Activated CD4-positive, alpha-beta T cell treated with anti-CD3 and anti-CD28 coated beads, Interleukin-2, amount 10 ng/mL, durations not matched to agents 7 days and 5 days (primary cell): ENCODE data around the gene RTL9. TPM values are rescaled to one million over a fixed set of nuclear protein-coding genes. Genes with fewer than 3 reads are reported as not detected.
A peak's percentile ranks its signal among the peaks of the same experiment; 100 is the strongest.

Experiments
- CTCF ChIA-PET: fragments of 350-600 bp; sonication (Branson Sonifier 250); formaldehyde crosslinking; loops from one replicate; lab custom pipeline; 2021; ENCODE audit warnings: antibody characterized with exemption; lab: Charles Lee
- POLR2A ChIA-PET: fragments of 350-600 bp; sonication (Branson Sonifier 250); formaldehyde crosslinking; loops from one replicate; lab custom pipeline; 2021; ENCODE audit warnings: antibody characterized with exemption; lab: Charles Lee
- DNase-seq: peaks from one replicate; pipeline ENCODE4 v3.0.0-alpha.2; 2020
- H3K27ac Mint-ChIP-seq: one replicate; pipeline ENCODE4 v1.8.0; 2021; ENCODE audit warnings: mild to moderate bottlenecking, moderate library complexity, mixed read lengths
- H3K27me3 Mint-ChIP-seq: one replicate; pipeline ENCODE4 v1.8.0; 2021; ENCODE audit warnings: mixed read lengths
- H3K36me3 Mint-ChIP-seq: one replicate; pipeline ENCODE4 v1.8.0; 2021; ENCODE audit warnings: low read depth, mixed read lengths
- H3K4me1 Mint-ChIP-seq: one replicate; pipeline ENCODE4 v1.8.0; 2021; ENCODE audit warnings: mixed read lengths
- H3K4me3 Mint-ChIP-seq: one replicate; pipeline ENCODE4 v1.8.0; 2021; ENCODE audit warnings: mild to moderate bottlenecking, moderate library complexity, mixed read lengths
- H3K9me3 Mint-ChIP-seq: one replicate; pipeline ENCODE4 v1.8.0; 2021; ENCODE audit warnings: mixed read lengths
- total RNA-seq, 2 experiments: library from RNA; stranded (reverse); gene quantifications; one replicate each; pipeline ENCODE4 v1.2.3, GENCODE V29; 2021

The RTL9 gene
- total RNA-seq = not detected

GRCh38 chrX:110358548-110358947 lies at the start of gene RTL9:
RTL9 (plus strand) TSS chrX:110358848; CDS start chrX:110450618, 91,770 bp downstream.
- Mint-ChIP-seq H3K36me3 (no peaks in the 10 kb centered on the region), H3K27ac (no peak within 1 kb of the TSS), H3K9me3 (no peaks in the 10 kb centered on the region), H3K27me3 (no peaks in the 10 kb centered on the region), H3K4me3 (no peak within 1 kb of the TSS), H3K4me1 (no peaks in the 10 kb centered on the region)
- CTCF ChIA-PET = no interaction called here
- DNase-seq = no peak
- POLR2A ChIA-PET = no interaction called here

GRCh38 chrX:110310000-110310790 lies 48.5 kb upstream of the RTL9 start:
- peaks cover 5% of the 10 kb centered on the region for H3K36me3 Mint-ChIP-seq
- H3K9me3 Mint-ChIP-seq = no peaks in the 10 kb centered on the region
- no peak for DNase-seq
- no peak overlapping the region for H3K4me3 Mint-ChIP-seq
- POLR2A ChIA-PET = no interaction called here
- peaks cover 31% of the 10 kb centered on the region for H3K4me1 Mint-ChIP-seq
- CTCF ChIA-PET = interaction anchor here (0.6 to 1.0 kb wide), 2 partner anchors 13 to 101 kb away, joined by 3 read pairs; no protein-coding TSS in a partner anchor
- H3K27ac Mint-ChIP-seq = no peak overlapping the region
- no peaks in the 10 kb centered on the region for H3K27me3 Mint-ChIP-seq

- CTCF ChIA-PET = no interaction called here
- peak; percentile 11 for DNase-seq
- Mint-ChIP-seq H3K9me3 (no peaks in the 10 kb centered on the region), H3K27ac (no peak overlapping the region), H3K4me3 (no peak overlapping the region), H3K4me1 (peaks cover 36% of the 10 kb centered on the region), H3K27me3 (no peaks in the 10 kb centered on the region), H3K36me3 (peaks cover 5% of the 10 kb centered on the region)
- POLR2A ChIA-PET = no interaction called here
Measured at GRCh38 chrX:110310896-110311295, 47.8 kb upstream of the RTL9 start.

- Mint-ChIP-seq H3K27ac (no peak overlapping the region), H3K9me3 (no peaks in the 10 kb centered on the region), H3K36me3 (peaks cover 5% of the 10 kb centered on the region), H3K27me3 (no peaks in the 10 kb centered on the region), H3K4me3 (no peak overlapping the region), H3K4me1 (peaks cover 37% of the 10 kb centered on the region)
- CTCF ChIA-PET = interaction anchor here (0.5 kb wide), 1 partner anchor 30 kb away, joined by 4 read pairs; no protein-coding TSS in a partner anchor
- DNase-seq = no peak
- POLR2A ChIA-PET = no interaction called here
Measured at GRCh38 chrX:110311437-110312230, 47.0 kb upstream of the RTL9 start.

GRCh38 chrX:110315551-110315950 lies 43.1 kb upstream of the RTL9 start:
- no peaks in the 10 kb centered on the region for H3K27me3 Mint-ChIP-seq
- H3K4me1 Mint-ChIP-seq = peaks cover 35% of the 10 kb centered on the region
- H3K9me3 Mint-ChIP-seq = no peaks in the 10 kb centered on the region
- H3K36me3 Mint-ChIP-seq = no peaks in the 10 kb centered on the region
- ChIA-PET POLR2A (no interaction called here), CTCF (no interaction called here)
- H3K4me3 Mint-ChIP-seq = peak overlapping the region; percentile 88
- H3K27ac Mint-ChIP-seq = no peak overlapping the region
- DNase-seq = no peak

- Mint-ChIP-seq H3K9me3 (no peaks in the 10 kb centered on the region), H3K4me1 (peaks cover 27% of the 10 kb centered on the region), H3K36me3 (no peaks in the 10 kb centered on the region), H3K4me3 (peak overlapping the region; percentile 88), H3K27ac (peak overlapping the region; percentile 88), H3K27me3 (no peaks in the 10 kb centered on the region)
- POLR2A ChIA-PET = no interaction called here
- DNase-seq = no peak
- CTCF ChIA-PET = no interaction called here
Measured at GRCh38 chrX:110316351-110317060, 42.1 kb upstream of the RTL9 start.

GRCh38 chrX:110317061-110317819 lies 41.4 kb upstream of the RTL9 start:
- Mint-ChIP-seq H3K36me3 (no peaks in the 10 kb centered on the region), H3K4me1 (peaks cover 24% of the 10 kb centered on the region), H3K4me3 (peak overlapping the region; percentile 88), H3K9me3 (no peaks in the 10 kb centered on the region), H3K27me3 (peaks cover 3% of the 10 kb centered on the region), H3K27ac (peak overlapping the region; percentile 88)
- ChIA-PET POLR2A (interaction anchor here (1.4 kb wide), 1 partner anchor 88 kb away, joined by 7 read pairs; no protein-coding TSS in a partner anchor), CTCF (interaction anchor here (0.5 kb wide), 1 partner anchor 107 kb away, joined by 3 read pairs; no protein-coding TSS in a partner anchor)
- DNase-seq = peak; percentile 21

- ChIA-PET POLR2A (interaction anchor here (1.4 kb wide), 1 partner anchor 89 kb away, joined by 7 read pairs; no protein-coding TSS in a partner anchor), CTCF (interaction anchor here (0.5 to 0.9 kb wide), 2 partner anchors 108 to 413 kb away, joined by 3 to 4 read pairs; no protein-coding TSS in a partner anchor)
- peak within 1 kb of the TSS; percentile 92 for H3K27ac Mint-ChIP-seq
- H3K4me3 Mint-ChIP-seq = peak within 1 kb of the TSS; percentile 88
- peak; percentile 79 for DNase-seq
- H3K27me3 Mint-ChIP-seq = peaks cover 3% of the 10 kb centered on the region
- peaks cover 22% of the 10 kb centered on the region for H3K4me1 Mint-ChIP-seq
- H3K9me3 Mint-ChIP-seq = no peaks in the 10 kb centered on the region
- no peaks in the 10 kb centered on the region for H3K36me3 Mint-ChIP-seq
Measured at GRCh38 chrX:110317820-110318663, 40.6 kb upstream of the RTL9 start, which contains the start of gene AMMECR1. AMMECR1 (minus strand) TSS chrX:110318085; CDS start chrX:110318071, 14 bp downstream.

GRCh38 chrX:110318664-110318968 lies 40.0 kb upstream of the RTL9 start:
- POLR2A ChIA-PET = no interaction called here
- peaks cover 20% of the 10 kb centered on the region for H3K4me1 Mint-ChIP-seq
- DNase-seq = no peak
- CTCF ChIA-PET = interaction anchor here (0.9 kb wide), 1 partner anchor 414 kb away, joined by 4 read pairs; no protein-coding TSS in a partner anchor
- no peaks in the 10 kb centered on the region for H3K9me3 Mint-ChIP-seq
- H3K27ac Mint-ChIP-seq = peak overlapping the region; percentile 92
- no peaks in the 10 kb centered on the region for H3K36me3 Mint-ChIP-seq
- peaks cover 3% of the 10 kb centered on the region for H3K27me3 Mint-ChIP-seq
- H3K4me3 Mint-ChIP-seq = peak overlapping the region; percentile 88

- Mint-ChIP-seq H3K27ac (no peak overlapping the region), H3K36me3 (no peaks in the 10 kb centered on the region), H3K4me1 (peaks cover 8% of the 10 kb centered on the region), H3K27me3 (peaks cover 6% of the 10 kb centered on the region), H3K9me3 (no peaks in the 10 kb centered on the region), H3K4me3 (no peak overlapping the region)
- POLR2A ChIA-PET = no interaction called here
- DNase-seq = no peak
- CTCF ChIA-PET = no interaction called here
Measured at GRCh38 chrX:110320381-110320987, 38.2 kb upstream of the RTL9 start.

GRCh38 chrX:110321081-110321480 lies 37.6 kb upstream of the RTL9 start:
- H3K4me3 Mint-ChIP-seq = no peak overlapping the region
- no peak overlapping the region for H3K27ac Mint-ChIP-seq
- CTCF ChIA-PET = no interaction called here
- no peaks in the 10 kb centered on the region for H3K9me3 Mint-ChIP-seq
- H3K27me3 Mint-ChIP-seq = peaks cover 6% of the 10 kb centered on the region
- no peaks in the 10 kb centered on the region for H3K36me3 Mint-ChIP-seq
- peaks cover 6% of the 10 kb centered on the region for H3K4me1 Mint-ChIP-seq
- POLR2A ChIA-PET = no interaction called here
- DNase-seq = no peak
